Hepatocyte (in vitro differentiated cells): ENCODE data around the gene FBXW5.

Source experiments
- CTCF ChIP-seq: fragments of 200-600 bp; sonication (generic); IDR thresholded peaks from 2 replicates; pipeline ENCODE4 v1.5.1; 2016; ENCODE audit warnings: antibody characterized with exemption, mild to moderate bottlenecking; ENCODE audit not compliant: poor library complexity
- EZH2 ChIP-seq: fragments of 200-600 bp; sonication (generic); IDR thresholded peaks from 2 replicates; pipeline ENCODE4 v1.6.1; 2016; ENCODE audit warnings: antibody characterized with exemption, mild to moderate bottlenecking, borderline replicate concordance
- EZH2phosphoT487 ChIP-seq: fragments of 200-600 bp; sonication (generic); IDR thresholded peaks from one replicate; pipeline ENCODE4 v1.6.1; 2018; ENCODE audit warnings: antibody characterized with exemption, mild to moderate bottlenecking, low read depth, moderate library complexity; ENCODE audit not compliant: unreplicated experiment, severe bottlenecking

DNA sequence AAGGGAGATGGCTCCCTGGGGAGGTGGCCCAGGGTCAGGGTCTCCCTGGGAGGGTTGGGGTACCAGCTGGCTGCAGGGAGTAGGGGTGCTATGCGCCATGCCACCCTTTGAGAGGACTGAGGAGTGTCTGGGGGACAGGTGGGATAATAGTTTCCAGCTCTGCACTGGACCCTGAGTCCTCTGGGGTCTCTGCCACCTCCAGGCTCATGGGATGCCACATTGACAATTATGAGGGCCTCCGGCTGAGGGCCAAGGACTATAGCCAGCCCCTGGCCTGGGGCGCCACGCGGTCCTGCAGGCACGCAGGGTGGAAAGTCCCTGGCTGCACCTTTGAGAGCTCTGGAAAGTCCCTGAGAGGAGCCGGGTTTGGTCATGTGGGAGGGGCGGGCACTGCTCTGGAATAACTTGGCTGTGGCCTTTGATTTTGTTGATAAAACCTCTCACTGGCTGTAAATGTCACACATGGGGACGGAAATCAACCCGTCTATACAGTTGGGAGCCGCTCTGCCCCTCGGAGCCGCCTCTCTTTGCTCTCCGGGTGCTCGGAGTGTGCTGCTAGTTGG, 42.2 kb downstream of the FBXW5 start:
- TF ChIP-seq CTCF = no peak
- TF ChIP-seq EZH2 = no peak
- TF ChIP-seq EZH2phosphoT487 = no peak
